Esophagus muscularis mucosa (tissue), 3 donors: Measurements from ENCODE around the gene ABHD12.

ENCODE experiments used
- CTCF ChIP-seq, 3 experiments: fragments of 200-600 bp in 2 of 3; fragments of 450-650 bp in 1 of 3; sonication (generic) in 2 of 3; IDR thresholded peaks; one replicate each; pipeline ENCODE4 v1.5.1; 2017 to 2019; ENCODE audit warnings: antibody characterized with exemption in 3 of 3, mild to moderate bottlenecking in 2 of 3, moderate library complexity in 1 of 3
- POLR2A ChIP-seq: fragments of 450-650 bp; IDR thresholded peaks from one replicate; pipeline ENCODE4 v1.6.1; 2017; ENCODE audit warnings: antibody characterized with exemption, moderate library complexity, mild to moderate bottlenecking, low read depth
- POLR2AphosphoS5 ChIP-seq, 2 donors: sonication (generic); formaldehyde crosslinking; IDR thresholded peaks; one replicate each; pipeline ENCODE4 v1.6.1; 2017; ENCODE audit warnings: antibody characterized with exemption in 2 of 2

- TF ChIP-seq POLR2A: no peak
- TF ChIP-seq CTCF (IDR thresholded peaks at IDR 0.05): no peak
- TF ChIP-seq POLR2AphosphoS5 (IDR thresholded peaks at IDR 0.05): no peak
These were observed 12.3 kb downstream of the ABHD12 start for GRCh38 chr20:25378189-25378883.
